ENCODE measurements around the gene BAK1.
A peak's percentile ranks its signal among the peaks of the same experiment; 100 is the strongest.
"Not testable (repeated sequence)": the region's sequence is repeated elsewhere in the genome, so short reads cannot be mapped to it uniquely, and the experiment has no call there.

BAK1 gene

DNA sequence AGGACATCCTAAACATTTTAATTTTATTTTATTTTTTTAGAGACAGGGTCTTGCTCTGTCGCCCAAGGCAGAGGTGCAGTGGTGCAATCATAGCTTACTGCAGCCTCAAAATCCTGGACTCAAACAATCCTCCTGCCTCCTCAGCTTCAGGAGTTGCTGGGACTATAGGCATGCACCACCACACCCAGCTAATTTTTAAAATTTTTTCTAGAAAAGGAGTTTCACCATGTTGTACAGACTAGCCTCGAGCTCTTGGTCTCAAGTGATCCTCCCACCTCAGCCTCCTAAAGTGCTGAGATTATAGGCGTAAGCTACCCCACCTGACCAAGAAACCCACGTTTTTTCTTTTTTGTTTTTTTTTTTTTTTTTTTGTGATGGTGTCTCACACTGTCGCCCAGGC, 33.3 kb downstream of the BAK1 start:
- peaks cover 17% of the 10 kb centered on the region for H3K4me1 ChIP-seq
- H3K4me3 ChIP-seq = no peak overlapping the region
- H3K36me3 ChIP-seq = no peaks in the 10 kb centered on the region
- H3K9ac ChIP-seq = no peak overlapping the region
- H3K9me3 ChIP-seq = no peaks in the 10 kb centered on the region
- no peaks in the 10 kb centered on the region for H4K20me1 ChIP-seq
- TF ChIP-seq Cebpa-rat (IDR thresholded peaks at IDR 0.05) = no peak
- no peak overlapping the region for H3K4me2 ChIP-seq
- no peaks in the 10 kb centered on the region for H3K27me3 ChIP-seq
- no peak overlapping the region for H3K27ac ChIP-seq

DNA sequence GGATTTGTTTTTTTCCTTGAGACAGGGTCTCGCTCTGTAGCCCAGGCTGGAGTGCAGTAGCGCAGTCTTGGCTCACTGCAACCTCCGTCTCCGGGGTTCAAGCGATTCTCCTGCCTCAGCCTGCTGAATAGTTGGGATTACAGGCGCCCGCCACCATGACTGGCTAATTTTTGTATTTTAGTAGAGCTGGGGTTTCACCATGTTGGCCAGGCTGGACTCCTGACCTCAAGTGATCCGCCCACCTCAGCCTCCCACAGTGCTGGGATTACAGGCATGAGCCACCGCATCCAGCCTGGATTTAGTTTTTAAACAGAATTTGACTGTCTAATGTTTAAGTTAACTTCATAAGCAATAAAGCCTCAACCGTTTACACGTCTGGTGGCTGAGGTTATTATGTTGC, 34.8 kb downstream of the BAK1 start:
- H3K27ac ChIP-seq, H3K36me3 ChIP-seq, H3K4me2 ChIP-seq, H3K9ac ChIP-seq, H4K20me1 ChIP-seq, H3K27me3 ChIP-seq, H3K9me3 ChIP-seq, H3K4me3 ChIP-seq: not testable (repeated sequence)
- H3K4me1 ChIP-seq = peaks cover 17% of the 10 kb centered on the region

DNA sequence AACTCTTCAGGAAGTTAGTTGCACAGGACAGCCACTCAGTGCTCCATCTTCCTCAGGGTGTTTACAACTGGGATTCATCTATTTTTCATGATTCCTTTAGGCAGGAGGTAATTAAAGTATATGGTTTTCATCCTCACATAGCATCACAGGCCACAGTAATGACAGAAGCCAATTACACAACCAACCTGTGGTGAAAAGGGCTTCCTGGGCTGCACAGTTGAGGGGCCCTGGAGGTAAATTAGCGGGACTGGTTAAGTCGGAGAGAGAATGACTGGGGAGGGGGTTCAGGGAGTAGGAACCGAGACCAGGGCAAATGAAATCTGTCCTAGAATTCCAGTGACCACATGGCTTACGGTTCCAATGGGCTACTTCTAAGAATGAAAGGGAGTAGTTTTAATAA, 37.0 kb downstream of the BAK1 start:
- no peak for TF ChIP-seq Cebpa-rat (IDR thresholded peaks at IDR 0.05)
- H4K20me1 ChIP-seq = no peaks in the 10 kb centered on the region
- H3K9me3 ChIP-seq = no peaks in the 10 kb centered on the region
- H3K4me2 ChIP-seq = no peak overlapping the region
- no peak overlapping the region for H3K27ac ChIP-seq
- H3K4me1 ChIP-seq = peaks cover 10% of the 10 kb centered on the region
- no peaks in the 10 kb centered on the region for H3K27me3 ChIP-seq
- H3K4me3 ChIP-seq = no peak overlapping the region
- H3K9ac ChIP-seq = no peak overlapping the region
- H3K36me3 ChIP-seq = no peaks in the 10 kb centered on the region

DNA sequence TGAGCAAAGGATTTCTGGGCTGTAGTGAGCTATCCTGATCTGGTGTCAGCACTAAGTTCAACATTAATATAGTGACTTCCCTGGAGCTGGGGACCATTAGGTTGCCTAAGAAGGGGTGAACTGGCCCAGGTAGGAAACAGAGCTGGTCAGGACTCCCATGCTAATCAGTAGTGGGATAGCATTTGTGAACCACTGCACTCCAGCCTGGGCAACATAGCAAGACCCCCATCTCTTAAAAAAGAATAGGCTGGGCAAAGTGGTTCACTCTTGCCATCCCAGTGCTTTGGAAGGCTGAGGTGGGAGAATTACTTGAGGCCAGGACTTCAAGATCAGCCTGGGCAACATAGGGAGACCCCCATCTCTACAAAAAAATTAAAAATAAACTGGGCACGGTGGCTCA, 39.3 kb downstream of the BAK1 start:
- no peaks in the 10 kb centered on the region for H3K27me3 ChIP-seq
- no peak overlapping the region for H3K4me2 ChIP-seq
- no peaks in the 10 kb centered on the region for H3K4me1 ChIP-seq
- no peak overlapping the region for H3K9ac ChIP-seq
- no peaks in the 10 kb centered on the region for H3K9me3 ChIP-seq
- H3K27ac ChIP-seq = no peak overlapping the region
- H3K36me3 ChIP-seq = no peaks in the 10 kb centered on the region
- H4K20me1 ChIP-seq = no peaks in the 10 kb centered on the region
- TF ChIP-seq Cebpa-rat (IDR thresholded peaks at IDR 0.05) = no peak
- no peak overlapping the region for H3K4me3 ChIP-seq

DNA sequence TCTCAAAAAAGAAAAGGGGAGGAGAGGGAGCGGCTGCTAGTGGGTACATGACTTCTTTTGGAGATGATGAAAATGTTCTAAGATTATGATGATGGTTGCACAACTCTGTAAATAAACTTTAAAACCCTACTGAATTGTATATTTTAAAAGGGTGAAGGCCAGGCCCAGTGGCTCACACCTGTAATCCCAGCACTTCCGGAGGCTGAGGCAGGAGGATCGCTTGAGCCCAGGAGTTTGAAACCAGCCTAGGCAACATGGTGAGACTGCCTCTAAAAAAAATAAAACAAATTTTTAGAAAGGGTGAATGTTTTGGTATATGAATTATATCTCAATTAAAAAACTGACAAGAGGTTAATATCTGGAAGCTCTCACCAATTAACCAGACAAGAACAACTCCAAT, 45.4 kb downstream of the BAK1 start:
- no peak overlapping the region for H3K4me3 ChIP-seq
- H3K4me1 ChIP-seq = 0 out of 2 replicates have a peak, but pooled peaks cover 10% of the 10 kb centered on the region
- no peaks in the 10 kb centered on the region for H3K36me3 ChIP-seq
- H3K27ac ChIP-seq = no peak overlapping the region
- H3K9ac ChIP-seq = no peak overlapping the region
- H3K4me2 ChIP-seq = no peak overlapping the region
- H3K27me3 ChIP-seq = no peaks in the 10 kb centered on the region
- H4K20me1 ChIP-seq = no peaks in the 10 kb centered on the region
- no peak for TF ChIP-seq Cebpa-rat (IDR thresholded peaks at IDR 0.05)
- H3K9me3 ChIP-seq = no peaks in the 10 kb centered on the region

DNA sequence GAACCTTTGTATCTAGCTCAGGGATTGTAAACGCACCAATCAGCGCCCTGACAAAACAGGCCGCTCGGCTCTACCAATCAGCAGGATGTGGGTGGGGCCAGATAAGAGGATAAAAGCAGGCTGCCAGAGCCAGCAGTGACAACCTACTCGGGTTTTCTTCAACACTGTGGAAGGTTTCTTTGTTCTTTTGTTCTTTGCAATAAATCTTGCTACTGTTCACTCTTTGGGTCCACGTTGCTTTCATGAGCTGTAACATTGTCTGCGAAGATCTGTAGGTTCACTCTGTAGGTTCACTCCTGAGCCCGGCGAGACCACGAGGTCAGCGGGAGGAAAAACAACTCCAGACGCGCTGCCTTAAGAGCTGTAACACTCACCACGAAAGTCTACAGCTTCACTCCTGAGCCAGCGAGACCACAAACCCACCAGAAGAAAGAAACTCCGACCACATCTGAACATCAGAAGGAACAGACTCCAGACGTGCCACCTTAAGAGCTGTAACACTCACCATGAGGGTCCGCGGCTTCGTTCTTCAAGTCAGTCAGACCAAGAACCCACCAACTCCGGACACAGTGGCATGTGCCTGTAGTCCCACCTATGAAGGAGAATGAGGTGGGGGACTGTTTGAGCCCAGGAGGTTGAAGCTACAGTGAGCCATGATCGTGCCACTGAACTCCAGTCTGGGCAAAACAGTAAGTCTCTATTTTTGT, 46.8 kb downstream of the BAK1 start:
- H3K4me3 ChIP-seq, H3K27ac ChIP-seq, H3K36me3 ChIP-seq, H3K4me1 ChIP-seq, H3K9ac ChIP-seq, H4K20me1 ChIP-seq, H3K27me3 ChIP-seq, H3K9me3 ChIP-seq: not testable (repeated sequence)
- H3K4me2 ChIP-seq = peak overlapping the region; percentile 26

DNA sequence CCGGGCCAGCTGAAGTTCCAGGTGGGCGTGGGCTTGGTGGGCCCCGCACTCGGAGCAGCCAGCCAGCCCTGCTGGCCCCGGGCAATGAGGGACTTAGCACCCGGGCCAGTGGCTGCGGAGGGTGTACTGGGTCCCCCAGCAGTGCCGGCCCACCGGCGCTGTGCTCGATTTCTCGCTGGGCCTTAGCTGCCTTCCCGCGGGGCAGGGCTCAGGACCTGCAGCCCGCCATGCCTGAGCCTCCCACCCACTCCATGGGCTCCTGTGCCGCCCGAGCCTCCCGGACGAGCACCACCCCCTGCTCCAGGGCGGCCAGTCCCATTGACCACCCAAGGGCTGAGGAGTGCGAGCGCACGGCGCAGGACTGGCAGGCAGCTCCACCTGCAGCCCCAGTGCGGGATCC, 47.6 kb downstream of the BAK1 start:
- H3K27ac ChIP-seq, H3K4me3 ChIP-seq, H3K9ac ChIP-seq, H3K4me2 ChIP-seq, H3K27me3 ChIP-seq, H3K36me3 ChIP-seq, H3K4me1 ChIP-seq, H3K9me3 ChIP-seq, H4K20me1 ChIP-seq: not testable (repeated sequence)

DNA sequence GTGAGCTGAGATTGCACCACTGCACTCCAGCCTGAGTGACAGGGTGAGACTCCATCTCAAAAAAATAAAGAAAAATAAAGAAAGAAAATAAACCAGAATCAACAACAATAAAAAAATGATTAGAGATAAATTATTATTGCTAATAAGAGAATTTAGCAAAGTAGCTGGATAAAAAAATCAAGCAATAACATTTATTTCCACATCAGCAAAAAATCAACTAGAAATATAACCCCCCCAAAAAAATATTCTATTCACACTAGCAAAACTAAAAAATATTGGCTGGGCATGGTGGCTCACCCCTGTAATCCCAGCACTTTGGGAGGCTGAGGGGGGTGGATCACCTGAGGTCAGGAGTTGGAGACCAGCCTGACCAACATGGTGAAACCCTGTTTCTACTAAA, 49.5 kb downstream of the BAK1 start:
- H3K9me3 ChIP-seq, H4K20me1 ChIP-seq, H3K4me3 ChIP-seq, H3K27ac ChIP-seq, H3K27me3 ChIP-seq, H3K9ac ChIP-seq, H3K4me2 ChIP-seq, H3K4me1 ChIP-seq, H3K36me3 ChIP-seq: not testable (repeated sequence)

All from BLaER1 (cell line).